HCT116 (cell line): Measurements from ENCODE around the gene DMAC2.

Source experiments
- CEBPB ChIP-seq: IDR thresholded peaks from 2 replicates; pipeline ENCODE4 v1.6.1; 2012; ENCODE audit warnings: low read depth
- CTCF ChIP-seq, 3 experiments: fragments of 200-600 bp in 1 of 3; sonication (generic) in 1 of 3; IDR thresholded peaks in 2 of 3; conservative IDR thresholded peaks in 1 of 3; 2 replicates each; pipeline ENCODE4 v1.5.1; 2012 to 2017; ENCODE audit warnings: low read depth in 2 of 3, low read length in 2 of 3, antibody characterized with exemption in 1 of 3, borderline replicate concordance in 1 of 3, control low read depth in 1 of 3, mild to moderate bottlenecking in 1 of 3, mixed read lengths in 1 of 3, mixed run types in 1 of 3, moderate library complexity in 1 of 3; ENCODE audit not compliant: insufficient read depth in 1 of 3
- EGR1 ChIP-seq: IDR thresholded peaks from 2 replicates; pipeline ENCODE4 v1.6.1; 2012; ENCODE audit warnings: low read depth
- JUND ChIP-seq: IDR thresholded peaks from 2 replicates; pipeline ENCODE4 v1.6.1; 2012
- POLR2A ChIP-seq: IDR thresholded peaks from 2 replicates; pipeline ENCODE4 v1.7.0; 2011; ENCODE audit warnings: borderline replicate concordance; ENCODE audit not compliant: insufficient read depth, insufficient read length; ENCODE audit errors: extremely low read depth
- POLR2AphosphoS5 ChIP-seq: IDR thresholded peaks from 2 replicates; pipeline ENCODE4 v1.6.1; 2011; ENCODE audit warnings: mild to moderate bottlenecking, low read depth, low read length, moderate library complexity
- RAD21 ChIP-seq: IDR thresholded peaks from 2 replicates; pipeline ENCODE4 v1.6.1; 2012; ENCODE audit warnings: low read depth, mild to moderate bottlenecking
- REST ChIP-seq: IDR thresholded peaks from 2 replicates; pipeline ENCODE4 v1.6.1; 2012; ENCODE audit warnings: low read depth
- SP1 ChIP-seq: IDR thresholded peaks from 2 replicates; pipeline ENCODE4 v1.6.1; 2012; ENCODE audit warnings: low read depth
- SRF ChIP-seq: IDR thresholded peaks from 2 replicates; pipeline ENCODE4 v1.6.1; 2012; ENCODE audit warnings: low read depth
- ZBTB33 ChIP-seq: IDR thresholded peaks from 2 replicates; pipeline ENCODE4 v1.6.1; 2011; ENCODE audit warnings: mild to moderate bottlenecking, low read length, moderate library complexity; ENCODE audit not compliant: insufficient replicate concordance; ENCODE audit errors: extremely low read depth
- ZFX ChIP-seq: fragments of 450-650 bp; IDR thresholded peaks from 2 replicates; pipeline ENCODE4 v1.6.1; 2017

- TF ChIP-seq CTCF (IDR thresholded peaks at IDR 0.05 in 2 of 3, conservative IDR thresholded peaks at IDR 0.05 in 1 of 3; ENCODE audit: borderline replicate concordance in 1 of 3, insufficient read depth in 1 of 3, low read depth in 2 of 3, low read length in 2 of 3): no peak
- no peak for TF ChIP-seq ZBTB33
- TF ChIP-seq POLR2AphosphoS5: no peak
- TF ChIP-seq REST: no peak
- no peak for TF ChIP-seq RAD21
- no peak for TF ChIP-seq SRF
- no peak for TF ChIP-seq JUND
- TF ChIP-seq SP1: no peak
- TF ChIP-seq POLR2A: no peak
- no peak for TF ChIP-seq ZFX
- no peak for TF ChIP-seq CEBPB
- TF ChIP-seq EGR1: no peak
Observed at GRCh38 chr19:41484822-41485221, 45.1 kb upstream of the DMAC2 start.
